Measurements from ENCODE around the gene PAPSS1.

The PAPSS1 gene

GRCh38 chr4:107625391-107625902 is 94.6 kb downstream of the PAPSS1 start:
- DNase-seq (ENCODE audit: low spot score) = no peak

GRCh38 chr4:107624024-107624423 is 96.0 kb downstream of the PAPSS1 start:
- DNase-seq (ENCODE audit: low spot score) = no peak

DNA sequence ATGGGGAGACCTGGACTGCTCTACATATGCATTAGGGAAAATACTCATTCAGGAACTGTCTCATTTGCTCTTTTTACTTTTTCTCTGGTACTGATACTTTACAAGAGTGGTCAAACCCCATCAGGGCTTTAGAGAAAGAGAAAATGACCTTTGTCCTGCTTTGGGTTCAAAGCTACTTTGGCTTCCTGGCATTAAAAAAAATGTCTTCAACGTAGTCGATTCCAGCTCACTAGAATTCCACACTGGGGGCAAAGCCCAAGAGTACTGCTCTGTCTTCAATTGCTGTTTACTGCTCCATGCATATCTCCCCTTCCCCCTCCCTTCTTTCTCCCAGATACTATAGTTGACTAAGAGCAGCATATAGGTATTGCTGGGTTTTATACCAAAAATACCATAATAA is 98.0 kb downstream of the PAPSS1 start:
- DNase-seq (ENCODE audit: low spot score) = no peak

- DNase-seq (ENCODE audit: low spot score) = no peak
Observed at GRCh38 chr4:107619731-107620130, 100.3 kb downstream of the PAPSS1 start.

DNA sequence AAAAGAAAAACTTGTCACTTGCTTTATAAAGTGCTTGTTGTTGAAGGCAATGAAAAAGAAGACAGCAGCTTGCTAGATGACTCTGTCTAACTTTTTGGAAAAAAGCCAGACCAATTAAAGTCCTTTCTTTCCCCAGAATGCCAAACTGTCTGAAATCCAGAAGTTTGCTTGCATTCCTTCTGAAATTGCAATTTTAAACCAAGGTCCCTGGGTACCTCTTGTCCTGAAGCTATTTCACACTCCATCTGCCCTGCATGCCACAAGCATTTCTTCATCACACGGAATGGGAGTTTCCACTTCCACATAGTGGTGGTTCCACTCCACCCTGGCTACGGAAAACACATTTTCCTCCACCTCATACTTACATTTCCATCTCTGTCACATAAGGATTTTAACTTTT is 101.0 kb downstream of the PAPSS1 start:
- no peak for DNase-seq (ENCODE audit: low spot score)

DNA sequence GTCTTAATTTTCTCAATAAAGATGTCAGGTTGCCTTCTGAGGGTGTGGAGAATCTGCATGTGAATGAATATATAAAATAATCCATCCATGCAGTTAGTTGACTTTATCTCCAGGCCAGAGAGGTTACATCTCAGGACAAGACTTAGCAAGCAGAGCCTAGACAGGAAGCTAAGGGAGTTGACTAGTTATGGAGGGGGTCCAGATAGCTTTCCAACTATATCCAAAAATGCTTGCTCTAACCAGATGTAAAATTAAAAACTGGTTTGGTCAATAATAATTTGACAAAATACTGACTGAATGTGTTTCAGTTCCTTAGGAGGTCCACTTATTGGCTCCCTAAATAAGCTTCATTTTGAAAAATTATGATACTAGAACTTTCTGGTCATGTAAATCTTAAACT is 101.4 kb downstream of the PAPSS1 start:
- DNase-seq (ENCODE audit: low spot score) = no peak

- DNase-seq (ENCODE audit: low spot score) = no peak
Observed at GRCh38 chr4:107616838-107617389, 103.1 kb downstream of the PAPSS1 start.

DNA sequence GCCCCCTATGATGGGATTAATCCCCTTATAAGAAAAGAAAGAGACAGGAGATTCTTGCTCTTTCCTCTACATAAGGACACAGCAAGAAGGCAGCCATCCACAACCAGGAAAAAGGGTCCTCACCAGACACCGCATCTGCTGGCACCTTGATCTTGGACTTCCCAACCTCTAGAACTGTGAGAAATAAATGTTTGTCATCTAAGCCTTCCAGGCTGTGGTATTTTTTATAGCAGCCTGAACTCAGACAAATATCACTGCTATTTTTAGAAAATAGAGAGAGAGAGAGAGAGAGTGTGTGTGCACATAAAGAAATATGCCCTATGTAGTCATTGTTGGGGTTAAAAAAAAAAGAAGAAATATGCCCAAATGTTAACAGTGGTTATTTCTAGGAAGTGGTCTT is 104.2 kb downstream of the PAPSS1 start:
- no peak for DNase-seq (ENCODE audit: low spot score)

GRCh38 chr4:107603430-107603829 is 116.6 kb downstream of the PAPSS1 start:
- DNase-seq (ENCODE audit: low spot score) = no peak

DNA sequence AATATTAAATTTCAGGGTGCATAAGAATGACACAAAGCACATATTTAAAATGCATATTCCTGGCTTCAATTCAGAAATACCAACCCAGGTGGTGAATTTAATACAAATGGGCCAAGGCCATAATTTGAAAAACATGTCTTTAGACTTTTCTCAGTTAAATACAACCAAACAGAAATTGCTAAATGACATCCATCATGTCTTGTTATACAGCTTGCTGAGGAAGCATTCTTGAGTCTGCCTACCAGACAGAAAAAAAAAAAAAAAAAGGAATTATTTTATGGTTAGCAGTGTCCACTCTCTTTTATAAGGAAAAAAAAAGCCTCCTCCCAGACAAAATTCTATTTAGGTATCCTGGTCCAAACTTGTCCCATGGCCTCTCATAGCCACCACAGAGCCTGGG is 119.1 kb downstream of the PAPSS1 start:
- no peak for DNase-seq (ENCODE audit: low spot score)

DNA sequence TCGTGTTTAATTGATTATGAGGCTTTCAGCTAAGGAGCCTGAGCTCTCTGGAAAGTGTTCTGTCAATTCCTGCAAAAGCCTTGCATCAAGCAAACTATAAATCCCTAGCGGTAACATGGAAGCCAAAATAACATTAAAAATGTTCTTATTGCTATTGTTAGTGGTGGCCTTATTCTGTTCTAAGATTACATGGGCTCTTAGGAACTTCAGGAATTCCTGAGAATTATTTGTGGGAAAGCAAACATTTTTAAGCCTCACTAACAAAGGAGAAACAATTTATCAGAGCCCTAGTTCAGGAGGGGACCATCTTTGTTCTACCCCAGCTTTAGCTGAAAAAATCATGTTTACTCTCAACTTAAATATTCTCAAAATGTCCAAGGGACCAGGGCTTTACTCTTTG is 119.6 kb downstream of the PAPSS1 start:
- no peak for DNase-seq (ENCODE audit: low spot score)

GRCh38 chr4:107599841-107600240 is 120.2 kb downstream of the PAPSS1 start:
- no peak for DNase-seq (ENCODE audit: low spot score)

DNA sequence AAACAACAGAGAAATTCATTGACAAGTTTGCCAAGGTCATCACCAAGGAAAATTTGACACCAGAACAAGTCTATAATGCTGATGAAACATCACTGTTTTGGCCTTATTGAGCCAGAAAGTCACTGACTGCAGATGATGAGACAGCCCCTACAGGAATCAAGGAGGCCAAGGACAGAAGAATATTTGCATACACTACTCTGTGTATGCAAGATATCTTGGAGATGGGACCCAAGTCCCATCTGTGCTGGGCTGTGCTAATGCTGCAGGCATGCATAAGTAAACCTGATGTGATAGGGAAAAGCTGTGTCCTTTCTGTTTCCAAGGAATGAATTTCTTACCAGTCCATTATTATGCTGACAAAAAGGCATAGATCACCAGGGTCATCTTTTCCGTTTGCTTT is 126.8 kb downstream of the PAPSS1 start:
- no peak for DNase-seq (ENCODE audit: low spot score)

DNA sequence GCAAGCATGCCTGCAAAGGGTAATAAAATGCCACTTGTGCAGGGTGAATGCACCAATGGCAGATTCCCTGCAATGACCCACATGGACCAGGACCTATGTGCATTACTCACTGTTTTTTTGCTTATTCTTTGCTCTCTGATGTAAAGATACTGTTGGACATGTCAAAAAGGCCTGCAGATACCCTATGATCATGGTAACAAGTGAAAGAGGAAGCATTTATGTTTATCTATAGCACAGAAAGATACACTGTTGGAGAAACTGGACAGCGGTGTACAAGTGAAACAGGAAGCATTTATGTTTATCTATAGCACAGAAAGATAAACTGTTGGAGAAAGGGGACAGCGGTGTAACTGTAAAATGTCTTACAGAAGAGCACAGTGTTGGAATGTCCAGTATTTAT is 127.5 kb downstream of the PAPSS1 start:
- no peak for DNase-seq (ENCODE audit: low spot score)

- DNase-seq (ENCODE audit: low spot score) = no peak
Observed at GRCh38 chr4:107589269-107589668, 130.8 kb downstream of the PAPSS1 start.

DNA sequence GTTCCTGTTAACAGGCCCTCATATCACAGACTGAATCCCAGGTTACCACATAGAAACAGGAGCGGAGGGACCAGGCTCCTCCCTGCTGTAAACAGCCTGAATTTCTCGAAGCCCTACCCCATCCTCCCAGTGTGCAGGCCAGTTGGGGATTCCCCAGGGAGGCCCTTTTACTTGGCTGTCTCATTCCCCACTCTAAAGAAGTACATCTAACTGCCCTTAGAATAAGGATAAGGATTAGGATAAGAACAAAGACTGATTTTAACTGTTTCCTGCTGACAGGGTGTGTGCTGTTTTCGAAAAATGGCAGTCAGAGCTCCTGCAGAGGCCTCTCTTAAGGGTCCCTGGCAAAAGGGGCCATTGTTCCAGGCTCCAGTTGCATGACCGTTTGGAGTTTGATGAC is 133.7 kb downstream of the PAPSS1 start:
- no peak for DNase-seq (ENCODE audit: low spot score)

GRCh38 chr4:107579099-107579498 is 140.9 kb downstream of the PAPSS1 start:
- no peak for DNase-seq (ENCODE audit: low spot score)

- no peak for DNase-seq (ENCODE audit: low spot score)
Observed at GRCh38 chr4:107578321-107578720, 141.7 kb downstream of the PAPSS1 start.

GRCh38 chr4:107577743-107578142 is 142.3 kb downstream of the PAPSS1 start:
- DNase-seq (ENCODE audit: low spot score) = no peak

GRCh38 chr4:107575243-107575642 is 144.8 kb downstream of the PAPSS1 start:
- DNase-seq (ENCODE audit: low spot score) = no peak

GRCh38 chr4:107572281-107572680 is 147.8 kb downstream of the PAPSS1 start:
- DNase-seq (ENCODE audit: low spot score) = no peak

GRCh38 chr4:107570952-107571351 is 149.1 kb downstream of the PAPSS1 start:
- DNase-seq (ENCODE audit: low spot score) = no peak

- DNase-seq (ENCODE audit: low spot score) = no peak
Observed at GRCh38 chr4:107564326-107564725, 155.7 kb downstream of the PAPSS1 start.

Data from globus pallidus (tissue), 1 donor.